Measurements from ENCODE around the gene CD244.

The CD244 gene

DNA sequence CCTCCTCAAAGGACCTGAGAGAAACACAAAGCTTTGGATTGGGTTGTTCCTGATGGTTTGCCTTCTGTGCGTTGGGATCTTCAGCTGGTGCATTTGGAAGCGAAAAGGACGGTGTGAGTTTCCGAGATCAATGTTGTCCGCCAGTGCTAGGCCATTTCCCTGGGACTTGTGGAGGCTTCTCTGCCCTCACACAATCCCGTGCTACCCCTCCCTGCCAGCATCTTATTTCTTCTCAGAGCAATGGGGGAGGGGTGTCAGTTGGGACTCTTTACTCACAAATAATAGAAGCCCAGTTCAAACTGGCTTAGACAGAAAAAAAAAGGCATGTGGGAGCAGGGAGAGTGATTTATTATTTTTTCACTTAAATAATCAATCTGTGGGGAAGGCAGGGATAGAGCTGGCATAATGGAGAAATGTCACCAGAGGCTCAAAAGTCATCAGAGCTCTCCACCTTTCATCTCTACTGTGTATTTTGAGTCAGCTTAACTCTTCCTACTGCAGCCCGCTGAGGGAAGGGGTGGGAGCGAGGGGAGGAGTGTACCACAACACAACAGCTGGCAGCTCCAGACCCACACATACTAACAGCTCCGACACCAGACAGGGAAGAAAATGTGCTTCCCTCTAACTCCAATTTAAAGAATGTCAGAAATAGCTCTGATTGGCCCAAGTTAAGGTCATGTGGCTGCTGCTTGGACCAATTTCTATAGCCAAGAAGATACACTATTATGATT, 44.3 kb downstream of the CD244 start:
- Histone ChIP-seq H4K20me1 (ENCODE audit: insufficient read depth) (no peaks in the 10 kb centered on the region), H3K36me3 (ENCODE audit: insufficient read depth) (no peaks in the 10 kb centered on the region), H3K27ac (no peak overlapping the region), H3K27me3 (ENCODE audit: insufficient read depth, low read depth) (no peaks in the 10 kb centered on the region), H3K4me3 (IDR thresholded peaks at IDR 0.05; ENCODE audit: insufficient read depth, low read depth, low read length) (no peak overlapping the region), H2AFZ (ENCODE audit: low read depth) (no peak overlapping the region), H3K9ac (no peak overlapping the region), H3K4me1 (ENCODE audit: low read depth, poor library complexity, severe bottlenecking) (peaks cover 13% of the 10 kb centered on the region), H3K4me2 (no peak overlapping the region), H3K79me2 (ENCODE audit: insufficient read depth, low read depth) (no peaks in the 10 kb centered on the region)
- no peak for TF ChIP-seq CTCF (conservative IDR thresholded peaks at IDR 0.05; ENCODE audit: low read depth, low read length)

DNA sequence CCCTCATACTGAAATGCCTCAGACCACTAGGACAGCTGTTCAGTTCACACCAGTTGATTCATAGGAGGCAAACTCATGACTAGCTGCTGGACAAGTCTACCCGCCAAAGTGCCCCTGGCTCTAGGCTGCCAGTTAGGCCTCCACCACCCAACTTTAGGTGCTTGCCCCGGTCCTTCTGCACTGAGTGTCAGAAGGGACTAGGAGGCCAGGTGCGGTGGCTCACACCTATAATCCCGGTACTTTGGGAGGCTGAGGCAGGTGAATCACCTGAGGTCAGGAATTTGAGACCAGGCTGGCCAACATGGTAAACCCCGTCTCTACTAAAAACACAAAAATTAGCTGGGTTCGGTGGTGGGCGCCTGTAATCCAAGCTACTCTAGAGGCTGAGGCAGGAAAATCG, 47.8 kb downstream of the CD244 start:
- Histone ChIP-seq H3K4me2 (no peak overlapping the region), H3K4me3 (IDR thresholded peaks at IDR 0.05; ENCODE audit: insufficient read depth, low read depth, low read length) (no peak overlapping the region), H3K27me3 (ENCODE audit: insufficient read depth, low read depth) (no peaks in the 10 kb centered on the region), H3K36me3 (ENCODE audit: insufficient read depth) (no peaks in the 10 kb centered on the region), H3K4me1 (ENCODE audit: low read depth, poor library complexity, severe bottlenecking) (peaks cover 46% of the 10 kb centered on the region), H3K9ac (no peak overlapping the region), H2AFZ (ENCODE audit: low read depth) (no peak overlapping the region), H3K79me2 (ENCODE audit: insufficient read depth, low read depth) (no peaks in the 10 kb centered on the region), H4K20me1 (ENCODE audit: insufficient read depth) (no peaks in the 10 kb centered on the region), H3K27ac (no peak overlapping the region)
- TF ChIP-seq CTCF (conservative IDR thresholded peaks at IDR 0.05; ENCODE audit: low read depth, low read length): no peak

GRCh38 chr1:160814316-160814715, 48.4 kb downstream of the CD244 start:
- no peaks in the 10 kb centered on the region for H3K79me2 ChIP-seq (ENCODE audit: insufficient read depth, low read depth)
- H3K4me1 ChIP-seq (ENCODE audit: low read depth, poor library complexity, severe bottlenecking): peaks cover 50% of the 10 kb centered on the region
- no peak for TF ChIP-seq CTCF (conservative IDR thresholded peaks at IDR 0.05; ENCODE audit: low read depth, low read length)

DNA sequence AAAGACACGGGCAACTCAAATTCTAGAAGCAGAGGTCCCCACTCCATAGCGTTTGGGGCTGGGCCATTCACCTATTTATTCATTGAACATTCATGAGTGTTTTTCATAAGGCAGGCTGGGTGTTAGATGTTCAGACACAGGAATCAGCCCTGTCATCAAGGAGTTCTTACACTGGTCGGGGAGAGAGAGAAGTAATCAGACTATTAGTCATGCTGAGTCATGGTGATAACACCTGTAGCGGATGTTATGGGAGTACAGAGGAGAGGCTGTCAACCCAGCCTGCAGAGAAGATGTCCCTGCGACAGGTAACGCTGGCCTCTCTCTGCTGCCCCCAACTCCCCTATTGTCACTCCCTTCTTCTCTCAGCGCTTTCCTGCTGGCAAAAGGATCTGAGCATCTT, 49.5 kb downstream of the CD244 start:
- H2AFZ ChIP-seq (ENCODE audit: low read depth): no peak overlapping the region
- no peak overlapping the region for H3K9ac ChIP-seq
- no peak overlapping the region; the same call in 1 of the 2 replicates for H3K4me2 ChIP-seq
- no peak overlapping the region for H3K27ac ChIP-seq
- no peak overlapping the region for H3K4me3 ChIP-seq (IDR thresholded peaks at IDR 0.05; ENCODE audit: insufficient read depth, low read depth, low read length)
- H3K36me3 ChIP-seq (ENCODE audit: insufficient read depth): no peaks in the 10 kb centered on the region
- peaks cover 50% of the 10 kb centered on the region for H3K4me1 ChIP-seq (ENCODE audit: low read depth, poor library complexity, severe bottlenecking)
- no peak for TF ChIP-seq CTCF (conservative IDR thresholded peaks at IDR 0.05; ENCODE audit: low read depth, low read length)
- H3K79me2 ChIP-seq (ENCODE audit: insufficient read depth, low read depth): no peaks in the 10 kb centered on the region
- no peaks in the 10 kb centered on the region for H4K20me1 ChIP-seq (ENCODE audit: insufficient read depth)
- no peaks in the 10 kb centered on the region for H3K27me3 ChIP-seq (ENCODE audit: insufficient read depth, low read depth)

More at GRCh38 chr1:160814316-160814715, 48.4 kb downstream of the CD244 start:
- Histone ChIP-seq H3K36me3 (ENCODE audit: insufficient read depth) (no peaks in the 10 kb centered on the region), H3K27ac (no peak overlapping the region), H4K20me1 (ENCODE audit: insufficient read depth) (no peaks in the 10 kb centered on the region), H3K4me3 (IDR thresholded peaks at IDR 0.05; ENCODE audit: insufficient read depth, low read depth, low read length) (no peak overlapping the region), H3K27me3 (ENCODE audit: insufficient read depth, low read depth) (no peaks in the 10 kb centered on the region), H3K9ac (no peak overlapping the region), H3K4me2 (no peak overlapping the region), H2AFZ (ENCODE audit: low read depth) (no peak overlapping the region)

All from KMS-11 (cell line).